HepG2 (cell line): ENCODE measurements around the gene PANK2. TPM values are rescaled to one million over a fixed set of nuclear protein-coding genes. Genes with fewer than 3 reads are reported as not detected.

Experiments used
- ADNP ChIP-seq: sonication (generic); formaldehyde crosslinking; IDR thresholded peaks from 2 replicates; pipeline ENCODE4 v1.4.0; 2020; ENCODE audit warnings: missing genetic modification reagents
- ATF7 ChIP-seq, 2 experiments: fragments of 450-650 bp in 1 of 2; sonication (generic) in 1 of 2; formaldehyde crosslinking in 1 of 2; IDR thresholded peaks; 2 replicates each; pipeline versions ENCODE4 v1.4.0 to v1.6.1; 2016 to 2020; ENCODE audit warnings: antibody characterized with exemption in 1 of 2, mild to moderate bottlenecking in 1 of 2, missing genetic modification reagents in 1 of 2
- ELF3 ChIP-seq: IDR thresholded peaks from 2 replicates; pipeline ENCODE4 v1.6.1; 2016; ENCODE audit warnings: missing genetic modification reagents, missing compliant biosample characterization
- GMEB2 ChIP-seq: IDR thresholded peaks from 2 replicates; pipeline ENCODE4 v1.6.1; 2016; ENCODE audit warnings: missing biosample characterization, missing genetic modification reagents, low read depth
- GTF3A ChIP-seq: sonication (generic); formaldehyde crosslinking; conservative IDR thresholded peaks from 2 replicates; pipeline ENCODE4 v1.4.0; 2020; ENCODE audit warnings: mild to moderate bottlenecking, missing genetic modification reagents
- HHEX ChIP-seq: IDR thresholded peaks from 2 replicates; pipeline ENCODE4 v1.6.1; 2016; ENCODE audit warnings: control low read depth
- HOXD1 ChIP-seq: sonication (generic); formaldehyde crosslinking; IDR thresholded peaks from 2 replicates; pipeline ENCODE4 v1.5.0; 2020; ENCODE audit warnings: missing genetic modification reagents
- KDM4B ChIP-seq: sonication (generic); formaldehyde crosslinking; IDR thresholded peaks from 2 replicates; pipeline ENCODE4 v1.4.0; 2020; ENCODE audit warnings: missing genetic modification reagents
- NFAT5 ChIP-seq: sonication (generic); formaldehyde crosslinking; IDR thresholded peaks from 2 replicates; pipeline ENCODE4 v1.4.0; 2020; ENCODE audit warnings: missing genetic modification reagents
- NFE2L1 ChIP-seq: sonication (generic); formaldehyde crosslinking; IDR thresholded peaks from 2 replicates; pipeline ENCODE4 v1.4.0; 2020; ENCODE audit warnings: missing genetic modification reagents, mild to moderate bottlenecking, borderline replicate concordance
- NPAS2 ChIP-seq: sonication (generic); formaldehyde crosslinking; IDR thresholded peaks from 2 replicates; pipeline ENCODE4 v1.8.0; 2022; ENCODE audit warnings: mild to moderate bottlenecking, missing genetic modification reagents, borderline replicate concordance
- PHF8 ChIP-seq: sonication (generic); formaldehyde crosslinking; IDR thresholded peaks from 2 replicates; pipeline ENCODE4 v1.5.0; 2020; ENCODE audit warnings: missing genetic modification reagents
- PTBP1 ChIP-seq: fragments of 200-400 bp; formaldehyde crosslinking; IDR thresholded peaks from 2 replicates; pipeline ENCODE4 v1.6.1; 2018; ENCODE audit warnings: low read length, low read depth; ENCODE audit not compliant: poor library complexity, severe bottlenecking
- TCF12 ChIP-seq, 2 experiments: fragments of 450-650 bp in 1 of 2; sonication (generic) in 1 of 2; formaldehyde crosslinking in 1 of 2; IDR thresholded peaks; 2 replicates each; pipeline versions ENCODE4 v1.6.1 to v1.8.0; 2017 to 2022; ENCODE audit warnings: antibody characterized with exemption in 1 of 2, mild to moderate bottlenecking in 1 of 2, missing genetic modification reagents in 1 of 2, moderate library complexity in 1 of 2
- TEF ChIP-seq: sonication (generic); formaldehyde crosslinking; IDR thresholded peaks from 2 replicates; pipeline ENCODE4 v1.5.0; 2020; ENCODE audit warnings: missing genetic modification reagents
- YEATS4 ChIP-seq: sonication (generic); formaldehyde crosslinking; IDR thresholded peaks from 2 replicates; pipeline ENCODE4 v1.4.0; 2020; ENCODE audit warnings: missing genetic modification reagents, borderline replicate concordance
- ZFP37 ChIP-seq: sonication (generic); formaldehyde crosslinking; IDR thresholded peaks from 2 replicates; pipeline ENCODE4 v1.4.0; 2020; ENCODE audit warnings: missing genetic modification reagents, borderline replicate concordance
- ZFP82 ChIP-seq: sonication (generic); formaldehyde crosslinking; IDR thresholded peaks from 2 replicates; pipeline ENCODE4 v1.5.1; 2020; ENCODE audit warnings: mild to moderate bottlenecking, missing genetic modification reagents, borderline replicate concordance
- ZNF138 ChIP-seq: sonication (generic); formaldehyde crosslinking; IDR thresholded peaks from 2 replicates; pipeline ENCODE4 v1.5.0; 2020; ENCODE audit warnings: mild to moderate bottlenecking, low read depth, missing genetic modification reagents
- ZNF256 ChIP-seq: sonication (generic); formaldehyde crosslinking; conservative IDR thresholded peaks from 2 replicates; pipeline ENCODE4 v1.4.0; 2020; ENCODE audit warnings: missing genetic modification reagents
- ZNF382 ChIP-seq: sonication (generic); formaldehyde crosslinking; IDR thresholded peaks from 2 replicates; pipeline ENCODE4 v1.5.0; 2020; ENCODE audit warnings: missing genetic modification reagents, mild to moderate bottlenecking, borderline replicate concordance
- ZNF441 ChIP-seq: sonication (generic); formaldehyde crosslinking; IDR thresholded peaks from 2 replicates; pipeline ENCODE4 v1.7.0; 2021; ENCODE audit warnings: missing genetic modification reagents, borderline replicate concordance
- ZNF879 ChIP-seq: sonication (generic); formaldehyde crosslinking; IDR thresholded peaks from 2 replicates; pipeline ENCODE4 v1.8.1; 2023; ENCODE audit warnings: missing genetic modification reagents
- polyA plus RNA-seq, 8 experiments: library from polyadenylated mRNA; depleted of rRNA in 3 of 8; stranded (reverse) in 7 of 8; unstranded in 1 of 8; fragments of >200 nt; fragmentation: Illumina TruSeq in 4 of 8; extraction: Trizol in 4 of 8; gene quantifications; 2 replicates each; pipeline versions ENCODE4 v1.2.1 to v1.2.3, GENCODE V29; 2011 to 2016; ENCODE audit warnings: low read depth in 4 of 8, missing spikeins in 1 of 8, mixed read lengths in 1 of 8; ENCODE audit not compliant: insufficient read depth in 1 of 8
- total RNA-seq, 5 experiments: library from RNA; depleted of rRNA; stranded (reverse); fragments of >200 nt; fragmentation: Illumina TruSeq; extraction: Trizol; gene quantifications; 2 replicates each; pipeline ENCODE4 v1.2.3, GENCODE V29; 2016; ENCODE audit warnings: low read depth in 1 of 5

Gene PANK2
- total and polyA plus RNA-seq, 2 of the 13 experiments (the other 11 are each of a cell fraction or from before 2014, with no cell fraction given), result 39.2 to 123 TPM

DNA sequence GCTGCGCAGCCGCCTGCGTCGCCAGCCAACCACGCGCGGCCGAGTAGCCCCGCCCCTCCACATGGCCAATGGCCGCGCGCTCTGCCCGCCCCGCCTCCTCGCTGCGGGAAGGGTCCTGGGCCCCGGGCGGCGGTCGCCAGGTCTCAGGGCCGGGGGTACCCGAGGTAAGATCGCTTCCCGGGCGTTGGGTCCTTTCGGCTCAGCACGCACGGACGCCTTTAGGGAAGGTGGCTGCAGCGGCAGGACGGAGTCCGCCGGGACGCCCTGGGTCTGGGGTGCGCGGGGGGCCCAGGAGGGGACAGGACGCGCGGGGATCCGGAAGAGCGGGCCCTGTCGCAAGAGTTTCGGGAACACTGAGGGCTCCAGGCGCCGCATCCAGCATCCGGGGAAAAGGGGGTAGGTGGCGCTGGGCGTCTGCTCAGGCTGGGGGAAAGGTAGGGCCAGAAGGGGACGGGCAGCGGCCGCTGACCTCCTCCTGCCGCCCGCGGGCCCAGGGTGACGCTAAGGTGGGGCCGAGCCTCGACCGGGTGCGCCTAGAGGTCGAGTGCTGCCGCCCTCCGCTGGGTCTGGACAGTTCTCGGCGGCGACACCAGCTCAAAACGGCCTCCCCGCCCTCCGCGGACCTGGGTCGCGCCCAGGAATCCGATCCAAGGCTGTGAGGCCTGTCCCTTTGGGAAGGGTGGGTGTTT lies 42.3 kb upstream of the PANK2 start, which contains the start of gene MAVS (continued):
- TF ChIP-seq PTBP1, result no peak
- no peak for TF ChIP-seq ZNF382
- peak; percentile 83 for TF ChIP-seq ELF3 (CRISPR knock-in tag)
- peak; percentile 94 for TF ChIP-seq KDM4B (CRISPR knock-in tag)
- peak; percentile 100 for TF ChIP-seq ZFP82 (CRISPR knock-in tag)
- peak; percentile 74 for TF ChIP-seq ZNF256 (CRISPR knock-in tag)
- TF ChIP-seq ZNF441 (CRISPR knock-in tag), result no peak; the same call in 1 of the 2 replicates
- peak; percentile 59; the same call in 1 of the 2 replicates for TF ChIP-seq NFE2L1 (CRISPR knock-in tag)
- no peak for TF ChIP-seq ADNP (CRISPR knock-in tag)
- TF ChIP-seq HHEX (CRISPR knock-in tag), result no peak
- peak; percentile 45 for TF ChIP-seq NFAT5 (CRISPR knock-in tag)
- no peak for TF ChIP-seq ATF7 (IDR thresholded peaks at IDR 0.05)
- TF ChIP-seq ATF7 (CRISPR knock-in tag; IDR thresholded peaks at IDR 0.05), result no peak
- peak; percentile 56; the same call in 1 of the 2 replicates for TF ChIP-seq TEF (CRISPR knock-in tag)
- no peak for TF ChIP-seq TCF12 (IDR thresholded peaks at IDR 0.05)
- peak; percentile 89 for TF ChIP-seq TCF12 (CRISPR knock-in tag; IDR thresholded peaks at IDR 0.05)
- peak; percentile 24; the same call in 1 of the 2 replicates for TF ChIP-seq GTF3A (CRISPR knock-in tag)
- 0 out of 2 replicates have a peak, but pooled peaks have one; percentile 46 for TF ChIP-seq ZNF138 (CRISPR knock-in tag)
- 0 out of 2 replicates have a peak, but pooled peaks have one; percentile 92 for TF ChIP-seq ZNF879 (CRISPR knock-in tag)
- no peak for TF ChIP-seq NPAS2 (CRISPR knock-in tag)
- 0 out of 2 replicates have a peak, but pooled peaks have one; percentile 38 for TF ChIP-seq ZFP37
- peak; percentile 75; the same call in 1 of the 2 replicates for TF ChIP-seq HOXD1 (CRISPR knock-in tag)
- TF ChIP-seq GMEB2 (CRISPR knock-in tag), result no peak
- TF ChIP-seq PHF8 (CRISPR knock-in tag), result peak; percentile 100
- TF ChIP-seq YEATS4, result peak; percentile 95
